Sigmoid colon (tissue), 4 donors: ENCODE measurements around the gene SLC4A1AP.

ENCODE experiments used
- CTCF ChIP-seq, 4 experiments: fragments of 450-650 bp in 3 of 4; fragments of 200-600 bp in 1 of 4; IDR thresholded peaks; one replicate each; pipeline ENCODE4 v1.5.1; 2016 to 2019; ENCODE audit warnings: antibody characterized with exemption in 4 of 4, mild to moderate bottlenecking in 3 of 4, moderate library complexity in 2 of 4
- EP300 ChIP-seq, 4 donors: sonication (generic); formaldehyde crosslinking; IDR thresholded peaks; one replicate each; pipeline ENCODE4 v1.6.1; 2017; ENCODE audit warnings: antibody characterized with exemption in 4 of 4

- no peak for TF ChIP-seq CTCF (IDR thresholded peaks at IDR 0.05)
- TF ChIP-seq EP300 (IDR thresholded peaks at IDR 0.05) = no peak
Observed at GRCh38 chr2:27647737-27648136, 16.0 kb upstream of the SLC4A1AP start.
